Spleen (tissue), 11 donors: ENCODE measurements around the gene STARD9. TPM values are rescaled to one million over a fixed set of nuclear protein-coding genes. Genes with fewer than 3 reads are reported as not detected.

ENCODE experiments used
- DNase-seq: peaks from one replicate; pipeline ENCODE4 v3.0.0-alpha.2; 2020
- H3K27ac ChIP-seq, 8 donors: fragments of 200-600 bp; sonication (generic) in 7 of 8; 1 replicate in 4 of 8; 2 replicates in 4 of 8; pipeline versions ENCODE4 v1.5.0 to v1.8.0; 2016 to 2021; ENCODE audit warnings: inconsistent platforms in 4 of 8, mild to moderate bottlenecking in 4 of 8, moderate library complexity in 1 of 8
- H3K27me3 ChIP-seq, 7 donors: fragments of 200-600 bp; sonication (generic) in 6 of 7; replicated peaks in 1 of 7; 1 replicate in 4 of 7; 2 replicates in 3 of 7; pipeline versions ENCODE4 v1.5.0 to v1.8.0; 2016 to 2021; ENCODE audit warnings: inconsistent platforms in 3 of 7, mild to moderate bottlenecking in 1 of 7
- H3K36me3 ChIP-seq, 6 donors: fragments of 200-600 bp; sonication (generic) in 5 of 6; 1 replicate in 4 of 6; 2 replicates in 2 of 6; pipeline versions ENCODE4 v1.5.0 to v1.8.0; 2016 to 2021; ENCODE audit warnings: inconsistent platforms in 2 of 6
- H3K4me1 ChIP-seq, 6 donors: fragments of 200-600 bp; sonication (generic) in 5 of 6; 1 replicate in 3 of 6; 2 replicates in 3 of 6; pipeline versions ENCODE4 v1.5.0 to v1.8.0; 2016 to 2021; ENCODE audit warnings: inconsistent platforms in 3 of 6
- H3K4me3 ChIP-seq, 8 donors: fragments of 200-600 bp; sonication (generic) in 7 of 8; 1 replicate in 4 of 8; 2 replicates in 4 of 8; pipeline versions ENCODE4 v1.5.0 to v1.8.0; 2016 to 2021; ENCODE audit warnings: inconsistent platforms in 4 of 8, mild to moderate bottlenecking in 4 of 8, moderate library complexity in 2 of 8
- H3K9me3 ChIP-seq, 8 donors: fragments of 200-600 bp; sonication (generic) in 7 of 8; 1 replicate in 4 of 8; 2 replicates in 4 of 8; pipeline versions ENCODE4 v1.5.0 to v1.8.0; 2016 to 2021; ENCODE audit warnings: inconsistent platforms in 4 of 8
- POLR2A ChIP-seq, 3 donors: fragments of 450-650 bp; IDR thresholded peaks; one replicate each; pipeline ENCODE4 v1.5.1; 2017; ENCODE audit warnings: antibody characterized with exemption in 3 of 3, mild to moderate bottlenecking in 1 of 3
- POLR2AphosphoS5 ChIP-seq, 3 donors: sonication (generic); formaldehyde crosslinking; IDR thresholded peaks; one replicate each; pipeline ENCODE4 v1.5.1; 2017; ENCODE audit warnings: antibody characterized with exemption in 3 of 3
- WGBS, 5 donors: extraction: QIAGEN DNeasy Blood & Tissue Kit in 3 of 5; methylation state at CpG; one replicate each; pipeline versions ENCODE4 v1.1.5 to v1.1.7; 2013 to 2018; 5-methylcytosine and 5-hydroxymethylcytosine counted together
- intact Hi-C: fragments of 100-400 bp; cut with DNase I; formaldehyde crosslinking; loops from one replicate; pipeline ENCODE4 v1.15.0; 2023; ENCODE audit warnings: low total_unique reads
- polyA plus RNA-seq, 3 donors: library from polyadenylated mRNA; stranded (reverse); fragments of 200-250 nt; gene quantifications; one replicate each; pipeline ENCODE4 v1.2.1, GENCODE V29; 2013
- total RNA-seq, 7 donors: library from RNA; depleted of rRNA in 3 of 7; stranded (reverse); fragments of >200 nt in 3 of 7; fragmentation: NEBNext Ultra II Directional in 4 of 7; extraction: Animal tissue kit (Norgen Biotek cat#: 25700) in 4 of 7; gene quantifications; one replicate each; pipeline versions ENCODE4 v1.1.0 to v1.2.1, GENCODE V29; 2016 to 2021
- TF ChIP-seq, protein P1 (sequence below), 11 experiments: fragments of 200-600 bp in 7 of 11; fragments of 450-650 bp in 4 of 11; sonication (generic) in 4 of 11; IDR thresholded peaks in 8 of 11; conservative IDR thresholded peaks in 3 of 11; 1 replicate in 7 of 11; 2 replicates in 4 of 11; pipeline versions ENCODE4 v1.4.0 to v1.8.0; 2016 to 2021; ENCODE audit warnings: antibody characterized with exemption in 11 of 11, inconsistent platforms in 4 of 11, mild to moderate bottlenecking in 1 of 11
- donor health status: healthy with polysubstance abuse.
- donor health status: DM: no; HTN: no; CAD: no; lungs with moderate emphysema.
- donor health status: DM: no; HTN: no; CAD: no.
- donor health status: Bipolar disorder and iron deficiency.
- donor health status: healthy.
- donor health status: DM: no; HTN: no; CAD: no.
- donor health status: DM: yes; HTN: yes; CAD: no.

Gene STARD9
- total and polyA plus RNA-seq, 10 donors = 0.97 to 30.8 (median 21.6) TPM

DNA sequence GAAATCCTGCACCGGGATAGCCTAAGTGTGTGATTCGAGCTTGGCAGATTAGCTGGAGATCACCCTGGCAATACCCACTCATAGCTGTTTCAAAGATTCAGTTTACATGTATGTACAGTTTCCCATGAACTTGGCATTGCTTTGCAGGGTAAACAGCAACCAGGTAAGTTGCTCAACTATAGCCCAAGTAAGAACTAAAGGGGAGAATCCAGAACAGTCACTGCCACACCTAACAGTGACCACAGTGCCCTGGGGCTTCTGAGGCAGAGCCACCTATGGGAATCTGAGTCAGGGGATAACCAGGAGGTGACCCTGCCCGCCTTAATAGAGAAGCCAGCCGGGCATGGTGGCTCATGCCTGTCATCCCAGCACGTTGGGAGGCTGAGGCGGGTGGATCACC lies 145.6 kb downstream of the STARD9 start:
- TF ChIP-seq POLR2A (IDR thresholded peaks at IDR 0.05) (no peak), POLR2AphosphoS5 (IDR thresholded peaks at IDR 0.05) (no peak)
- TF ChIP-seq, protein P1, sequence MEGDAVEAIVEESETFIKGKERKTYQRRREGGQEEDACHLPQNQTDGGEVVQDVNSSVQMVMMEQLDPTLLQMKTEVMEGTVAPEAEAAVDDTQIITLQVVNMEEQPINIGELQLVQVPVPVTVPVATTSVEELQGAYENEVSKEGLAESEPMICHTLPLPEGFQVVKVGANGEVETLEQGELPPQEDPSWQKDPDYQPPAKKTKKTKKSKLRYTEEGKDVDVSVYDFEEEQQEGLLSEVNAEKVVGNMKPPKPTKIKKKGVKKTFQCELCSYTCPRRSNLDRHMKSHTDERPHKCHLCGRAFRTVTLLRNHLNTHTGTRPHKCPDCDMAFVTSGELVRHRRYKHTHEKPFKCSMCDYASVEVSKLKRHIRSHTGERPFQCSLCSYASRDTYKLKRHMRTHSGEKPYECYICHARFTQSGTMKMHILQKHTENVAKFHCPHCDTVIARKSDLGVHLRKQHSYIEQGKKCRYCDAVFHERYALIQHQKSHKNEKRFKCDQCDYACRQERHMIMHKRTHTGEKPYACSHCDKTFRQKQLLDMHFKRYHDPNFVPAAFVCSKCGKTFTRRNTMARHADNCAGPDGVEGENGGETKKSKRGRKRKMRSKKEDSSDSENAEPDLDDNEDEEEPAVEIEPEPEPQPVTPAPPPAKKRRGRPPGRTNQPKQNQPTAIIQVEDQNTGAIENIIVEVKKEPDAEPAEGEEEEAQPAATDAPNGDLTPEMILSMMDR (IDR thresholded peaks at IDR 0.05 in 8 of 11, conservative IDR thresholded peaks at IDR 0.05 in 3 of 11) = no peak
- no peak for DNase-seq
- Histone ChIP-seq H3K4me3 (no peak overlapping the region), H3K27me3 (no peaks in the 10 kb centered on the region), H3K27ac (no peak overlapping the region), H3K36me3 (peaks cover 0 to 95% (median 59%) of the 10 kb centered on the region in 6 donors), H3K4me1 (no peaks in the 10 kb centered on the region), H3K9me3 (no peaks in the 10 kb centered on the region)
- WGBS, 5 donors = 86 to 98% (median 88%) methylated on average over 3 to 6 of the region's 6 CpGs
- intact Hi-C loops = no loop called here

DNA sequence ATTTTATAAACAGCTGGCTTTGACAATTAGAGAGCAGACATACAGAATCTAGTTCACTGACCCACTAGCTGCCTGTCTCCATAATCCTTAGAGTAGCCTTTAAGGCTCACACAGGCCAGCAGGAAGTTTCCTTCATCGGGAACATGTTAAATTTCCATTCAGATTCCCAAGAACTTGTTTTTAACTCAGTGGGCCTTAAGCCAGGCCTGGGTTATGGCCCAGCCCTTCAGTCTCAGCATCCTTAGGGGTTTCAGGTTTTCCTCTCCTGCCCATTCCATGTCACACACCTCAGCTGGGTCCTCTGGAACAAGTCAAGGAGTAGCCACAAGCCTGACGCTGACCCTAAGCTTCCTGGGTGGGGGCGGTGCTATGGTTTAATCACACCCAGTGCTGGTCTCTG lies 146.5 kb downstream of the STARD9 start:
- H3K36me3 ChIP-seq = peaks cover 0 to 100% (median 68%) of the 10 kb centered on the region in 6 donors
- H3K9me3 ChIP-seq = no peaks in the 10 kb centered on the region
- H3K27me3 ChIP-seq = no peaks in the 10 kb centered on the region
- 70 to 91% (median 81%) methylated on average over 3 of the region's 3 CpGs for WGBS, 5 donors
- no peak for DNase-seq
- H3K4me3 ChIP-seq = no peak overlapping the region
- intact Hi-C loops = no loop called here
- H3K4me1 ChIP-seq = no peaks in the 10 kb centered on the region
- no peak overlapping the region for H3K27ac ChIP-seq
- TF ChIP-seq POLR2A (IDR thresholded peaks at IDR 0.05) = no peak
- TF ChIP-seq, protein P1 (IDR thresholded peaks at IDR 0.05 in 8 of 11, conservative IDR thresholded peaks at IDR 0.05 in 3 of 11) = no peak
- TF ChIP-seq POLR2AphosphoS5 (IDR thresholded peaks at IDR 0.05) = no peak

- H3K36me3 ChIP-seq = peaks cover 0 to 100% (median 79%) of the 10 kb centered on the region in 6 donors
- H3K9me3 ChIP-seq = no peaks in the 10 kb centered on the region
- intact Hi-C loops = no loop called here
- H3K27ac ChIP-seq = no peak overlapping the region
- no peak for DNase-seq
- no peaks in the 10 kb centered on the region for H3K4me1 ChIP-seq
- WGBS, 5 donors = 91 to 97% (median 95%) methylated on average over 4 of the region's 4 CpGs
- TF ChIP-seq POLR2AphosphoS5 (IDR thresholded peaks at IDR 0.05) = no peak
- no peaks in the 10 kb centered on the region for H3K27me3 ChIP-seq
- no peak overlapping the region for H3K4me3 ChIP-seq
Observed at GRCh38 chr15:42723068-42723467, 147.7 kb downstream of the STARD9 start.

- Histone ChIP-seq H3K27me3 (no peaks in the 10 kb centered on the region), H3K4me3 (no peak overlapping the region), H3K27ac (no peak overlapping the region), H3K9me3 (no peaks in the 10 kb centered on the region), H3K36me3 (peaks cover 0 to 100% (median 82%) of the 10 kb centered on the region in 6 donors), H3K4me1 (no peaks in the 10 kb centered on the region)
- no peak for DNase-seq
- 90 to 97% (median 92%) methylated on average over 5 to 6 of the region's 6 CpGs for WGBS, 5 donors
- intact Hi-C loops = no loop called here
- no peak for TF ChIP-seq POLR2AphosphoS5 (IDR thresholded peaks at IDR 0.05)
Observed at GRCh38 chr15:42724276-42724675, 148.9 kb downstream of the STARD9 start.

- Histone ChIP-seq H3K27ac (no peak overlapping the region), H3K9me3 (no peaks in the 10 kb centered on the region), H3K27me3 (no peaks in the 10 kb centered on the region), H3K4me3 (no peak overlapping the region), H3K36me3 (peaks cover 0 to 100% (median 82%) of the 10 kb centered on the region in 6 donors), H3K4me1 (no peaks in the 10 kb centered on the region)
- TF ChIP-seq, protein P1 (IDR thresholded peaks at IDR 0.05 in 8 of 11, conservative IDR thresholded peaks at IDR 0.05 in 3 of 11) = no peak
- TF ChIP-seq POLR2AphosphoS5 (IDR thresholded peaks at IDR 0.05) = no peak
- TF ChIP-seq POLR2A (IDR thresholded peaks at IDR 0.05) = no peak
- DNase-seq = no peak
- intact Hi-C loops = no loop called here
- 90 to 95% (median 92%) methylated on average over 12 of the region's 12 CpGs for WGBS, 5 donors
Observed at GRCh38 chr15:42725331-42725903, 150.0 kb downstream of the STARD9 start.
